B cell (primary cell): ENCODE measurements around the gene MYOF. TPM values are rescaled to one million over a fixed set of nuclear protein-coding genes. Genes with fewer than 3 reads are reported as not detected.

Source experiments
- ATAC-seq: fragments of 200-7000 bp; cut with Tn5 transposase; one replicate; pipeline ENCODE4 v1.10.0; 2021; ENCODE audit warnings: low read depth, mild to moderate bottlenecking, moderate number of reproducible peaks, moderate library complexity
- CTCF ChIA-PET: fragments of 350-600 bp; sonication (Branson Sonifier 250); formaldehyde crosslinking; loops from one replicate; lab custom pipeline; 2021; ENCODE audit warnings: antibody characterized with exemption, inconsistent platforms; lab: Charles Lee
- POLR2A ChIA-PET: fragments of 350-600 bp; sonication (Branson Sonifier 250); formaldehyde crosslinking; loops from one replicate; lab custom pipeline; 2021; ENCODE audit warnings: antibody characterized with exemption; lab: Charles Lee
- DNase-seq: peaks from one replicate; pipeline ENCODE4 v3.0.0; 2013
- H2AFZ ChIP-seq: 2 replicates; pipeline ENCODE4 v1.6.1; 2012; ENCODE audit warnings: mild to moderate bottlenecking, low read depth, low read length; ENCODE audit not compliant: insufficient read depth, poor library complexity, severe bottlenecking
- H3K27ac ChIP-seq, 2 donors: 1 replicate in 1 of 2; 2 replicates in 1 of 2; pipeline ENCODE4 v1.5.1; 2012 to 2013; ENCODE audit warnings: low read length in 2 of 2, mild to moderate bottlenecking in 2 of 2, moderate library complexity in 1 of 2
- H3K27me3 ChIP-seq, 4 experiments: fragments of 200-600 bp in 1 of 4; sonication (generic) in 1 of 4; replicated peaks in 1 of 4; 1 replicate in 2 of 4; 2 replicates in 2 of 4; pipeline versions ENCODE4 v1.6.1 to v1.7.0; 2013 to 2016; ENCODE audit warnings: low read length in 3 of 4, mild to moderate bottlenecking in 2 of 4, mixed read lengths in 1 of 4, moderate library complexity in 1 of 4; ENCODE audit not compliant: insufficient read depth in 4 of 4, control insufficient read depth in 3 of 4; ENCODE audit errors: control extremely low read depth in 1 of 4
- H3K36me3 ChIP-seq, 2 experiments: replicated peaks in 1 of 2; 1 replicate in 1 of 2; 2 replicates in 1 of 2; pipeline versions ENCODE4 v1.6.1 to v1.7.1; 2013; ENCODE audit warnings: low read length in 1 of 2; ENCODE audit not compliant: insufficient read depth in 2 of 2, control insufficient read depth in 1 of 2; ENCODE audit errors: control extremely low read depth in 1 of 2, extremely low read depth in 1 of 2
- H3K4me1 ChIP-seq, 2 donors: fragments of 200-600 bp in 1 of 2; sonication (generic) in 1 of 2; 1 replicate in 1 of 2; 2 replicates in 1 of 2; pipeline versions ENCODE4 v1.5.1 to v1.6.1; 2013 to 2017; ENCODE audit warnings: low read length in 2 of 2; ENCODE audit not compliant: control insufficient read depth in 2 of 2, insufficient read depth in 2 of 2
- H3K4me2 ChIP-seq: replicated peaks from 2 replicates; pipeline ENCODE3; 2012; ENCODE audit warnings: mild to moderate bottlenecking, low read depth, low read length; ENCODE audit not compliant: poor library complexity, severe bottlenecking
- H3K4me3 ChIP-seq, 5 experiments: fragments of 200-600 bp in 1 of 5; sonication (generic) in 1 of 5; 1 replicate in 3 of 5; 2 replicates in 2 of 5; pipeline versions ENCODE4 v1.5.1 to v1.7.0; 2011 to 2016; ENCODE audit warnings: low read length in 4 of 5, mild to moderate bottlenecking in 4 of 5, low read depth in 2 of 5, control low read depth in 1 of 5, moderate library complexity in 1 of 5; ENCODE audit not compliant: insufficient read depth in 1 of 5; ENCODE audit errors: control extremely low read depth in 1 of 5, extremely low read depth in 1 of 5
- H3K79me2 ChIP-seq: fragments of 200-600 bp; sonication (generic); one replicate; pipeline ENCODE4 v1.6.0; 2016; ENCODE audit warnings: low read length; ENCODE audit not compliant: control insufficient read depth, insufficient read depth
- H3K9ac ChIP-seq: fragments of 200-600 bp; sonication (generic); 2 replicates; pipeline ENCODE4 v1.6.1; 2017; ENCODE audit warnings: mild to moderate bottlenecking, low read length, moderate library complexity
- H3K9me3 ChIP-seq, 3 donors: one replicate each; pipeline versions ENCODE4 v1.6.1 to v1.7.1; 2013; ENCODE audit warnings: low read length in 2 of 3; ENCODE audit not compliant: control insufficient read depth in 2 of 3, insufficient read depth in 1 of 3; ENCODE audit errors: control extremely low read depth in 1 of 3
- H4K20me1 ChIP-seq: 2 replicates; pipeline ENCODE4 v1.6.0; 2012; ENCODE audit warnings: mild to moderate bottlenecking, low read length; ENCODE audit not compliant: insufficient read depth, control insufficient read depth, poor library complexity, severe bottlenecking
- H3K27ac Mint-ChIP-seq: one replicate; pipeline ENCODE4 v1.8.0; 2021; ENCODE audit warnings: mixed read lengths
- H3K27me3 Mint-ChIP-seq: one replicate; pipeline ENCODE4 v1.8.0; 2021; ENCODE audit warnings: mixed read lengths
- H3K4me1 Mint-ChIP-seq: one replicate; pipeline ENCODE4 v1.8.0; 2021; ENCODE audit warnings: mixed read lengths
- H3K4me3 Mint-ChIP-seq: one replicate; pipeline ENCODE4 v1.8.0; 2021; ENCODE audit warnings: mixed read lengths
- H3K9me3 Mint-ChIP-seq: one replicate; pipeline ENCODE4 v1.8.0; 2022; ENCODE audit warnings: mixed read lengths; ENCODE audit not compliant: insufficient read depth
- CTCF ChIP-seq: fragments of 200-600 bp; IDR thresholded peaks from one replicate; pipeline ENCODE4 v1.8.0; 2022; ENCODE audit warnings: antibody characterized with exemption, mild to moderate bottlenecking
- EZH2 ChIP-seq: IDR thresholded peaks from 2 replicates; pipeline ENCODE4 v1.6.1; 2012; ENCODE audit warnings: borderline replicate concordance, low read depth, mild to moderate bottlenecking, moderate library complexity, low read length; ENCODE audit not compliant: insufficient read depth, poor library complexity, severe bottlenecking
- WGBS: methylation state at CpG from one replicate; pipeline ENCODE4 v1.1.5; 2013; ENCODE audit warnings: missing lambda C conversion rate; ENCODE audit not compliant: insufficient coverage; 5-methylcytosine and 5-hydroxymethylcytosine counted together
- intact Hi-C: fragments of 100-400 bp; cut with micrococcal nuclease; formaldehyde crosslinking; loops from one replicate; pipeline ENCODE4 v1.10.0; 2022
- polyA plus RNA-seq: library from polyadenylated mRNA; depleted of rRNA; stranded (reverse); fragments of >200 nt; gene quantifications from 2 replicates; pipeline ENCODE4 v1.2.3, GENCODE V29; 2012
- total RNA-seq, 2 donors: library from RNA; stranded (reverse); fragments of 120-200 nt in 1 of 2; gene quantifications; 1 replicate in 1 of 2; 2 replicates in 1 of 2; pipeline versions ENCODE4 v1.2.3 to v1.2.4, GENCODE V29; 2013 to 2022

The MYOF gene
- total and polyA plus RNA-seq, 2 donors (not counting 1 experiment from before 2014, with no cell fraction given): 0.07 to 0.18 TPM

- no peak overlapping the region for H3K9ac ChIP-seq
- no peaks in the 10 kb centered on the region for H3K4me1 ChIP-seq
- Mint-ChIP-seq H3K27ac (no peak overlapping the region), H3K4me1 (no peaks in the 10 kb centered on the region), H3K4me3 (no peak overlapping the region), H3K9me3 (no peaks in the 10 kb centered on the region), H3K27me3 (peaks cover 10% of the 10 kb centered on the region)
- POLR2A ChIA-PET: no interaction called here
- no peaks in the 10 kb centered on the region for H4K20me1 ChIP-seq
- no CpG with 5 or more reads among the region's 1 CpG for WGBS
- CTCF ChIA-PET: interaction anchor here (1.4 to 2.8 kb wide), 2 partner anchors 27 to 79 kb away, joined by 5 to 10 read pairs; partner anchors contain the start of gene MYOF
- H3K27ac ChIP-seq: no peak overlapping the region
- H3K27me3 ChIP-seq: no peaks in the 10 kb centered on the region
- H3K79me2 ChIP-seq: no peaks in the 10 kb centered on the region
- H3K4me3 ChIP-seq: no peak overlapping the region
- no peak overlapping the region for H3K4me2 ChIP-seq
- H2AFZ ChIP-seq: no peak overlapping the region
- intact Hi-C loops: no loop called here
- no peaks in the 10 kb centered on the region for H3K36me3 ChIP-seq
- H3K9me3 ChIP-seq: no peaks in the 10 kb centered on the region
- no peak for TF ChIP-seq CTCF
- no peak for TF ChIP-seq EZH2
- no peak for ATAC-seq
- DNase-seq: no peak
Measured at GRCh38 chr10:93403152-93404047, 78.7 kb downstream of the MYOF start.

- H3K79me2 ChIP-seq: no peaks in the 10 kb centered on the region
- no peaks in the 10 kb centered on the region for H3K4me1 ChIP-seq
- H3K9me3 ChIP-seq: no peaks in the 10 kb centered on the region
- no peak overlapping the region for H3K9ac ChIP-seq
- intact Hi-C loops: no loop called here
- H3K36me3 ChIP-seq: no peaks in the 10 kb centered on the region
- Mint-ChIP-seq H3K9me3 (no peaks in the 10 kb centered on the region), H3K27ac (no peak overlapping the region), H3K4me3 (no peak overlapping the region), H3K4me1 (no peaks in the 10 kb centered on the region), H3K27me3 (peaks cover 10% of the 10 kb centered on the region)
- H2AFZ ChIP-seq: no peak overlapping the region
- no peak for DNase-seq
- no peaks in the 10 kb centered on the region for H4K20me1 ChIP-seq
- ATAC-seq: no peak
- H3K4me2 ChIP-seq: no peak overlapping the region
- ChIA-PET POLR2A (no interaction called here), CTCF (interaction anchor here (1.4 kb wide), 1 partner anchor 81 kb away, joined by 5 read pairs; the partner anchor contains the start of gene MYOF)
- H3K27ac ChIP-seq: no peak overlapping the region
- H3K27me3 ChIP-seq: no peaks in the 10 kb centered on the region
- WGBS: no CpG with 5 or more reads among the region's 6 CpGs
- TF ChIP-seq EZH2: no peak
- no peak overlapping the region for H3K4me3 ChIP-seq
Measured at GRCh38 chr10:93402192-93402591, 79.9 kb downstream of the MYOF start.
